IMR-90 (cell line): ENCODE data around the gene SIAH2. TPM values are rescaled to one million over a fixed set of nuclear protein-coding genes. Genes with fewer than 3 reads are reported as not detected.

ENCODE experiments used
- ATAC-seq: fragments of 200-7000 bp; cut with Tn5 transposase; 2 replicates; pipeline ENCODE4 v1.9.1; 2020; ENCODE audit warnings: low read depth, mild to moderate bottlenecking, moderate library complexity
- BruUV-seq: library from RNA; stranded (reverse); fragments of 400-500 nt; replicated peaks from 2 replicates; lab custom pipeline; 2021; lab: Mats Ljungman, UMichigan
- CTCF ChIA-PET: fragments of 300-600 bp; formaldehyde crosslinking; extraction: SDS; loops from one replicate; lab custom pipeline; 2021; ENCODE audit warnings: antibody characterized with exemption; lab: Yijun Ruan, JAX
- POLR2A ChIA-PET: fragments of 300-600 bp; sonication (Branson Sonifier 250); formaldehyde crosslinking; loops from one replicate; lab custom pipeline; 2022; ENCODE audit warnings: antibody characterized with exemption; ENCODE audit not compliant: unreplicated experiment; lab: Charles Lee
- DNase-seq: peaks from one replicate; pipeline ENCODE4 v3.0.0; 2013
- H2AFZ ChIP-seq: replicated peaks from 2 replicates; pipeline ENCODE3; 2013; ENCODE audit warnings: low read length, mild to moderate bottlenecking; ENCODE audit not compliant: poor library complexity
- H2AK5ac ChIP-seq: 2 replicates; pipeline ENCODE4 v1.6.1; 2013; ENCODE audit warnings: low read depth, low read length, inconsistent platforms
- H2AK9ac ChIP-seq: replicated peaks from 2 replicates; pipeline ENCODE3; 2013; ENCODE audit warnings: mild to moderate bottlenecking, low read depth, low read length, moderate library complexity; ENCODE audit not compliant: poor library complexity
- H2BK120ac ChIP-seq: 2 replicates; pipeline ENCODE4 v1.6.1; 2013; ENCODE audit warnings: low read depth, low read length, inconsistent platforms
- H2BK15ac ChIP-seq: 3 replicates; pipeline ENCODE4 v1.6.1; 2013; ENCODE audit warnings: low read depth, low read length, inconsistent platforms
- H2BK20ac ChIP-seq: 2 replicates; pipeline ENCODE4 v1.6.1; 2013; ENCODE audit warnings: low read depth, mild to moderate bottlenecking, inconsistent platforms, low read length, moderate library complexity
- H2BK5ac ChIP-seq: 2 replicates; pipeline ENCODE4 v1.6.1; 2013; ENCODE audit warnings: mild to moderate bottlenecking, low read depth, low read length, inconsistent platforms; ENCODE audit not compliant: poor library complexity, severe bottlenecking
- H3K14ac ChIP-seq: replicated peaks from 2 replicates; pipeline ENCODE4 v1.6.1; 2013; ENCODE audit warnings: low read depth, low read length, inconsistent platforms
- H3K18ac ChIP-seq: 2 replicates; pipeline ENCODE4 v1.6.1; 2013; ENCODE audit warnings: low read depth, low read length, control low read depth
- H3K23ac ChIP-seq: 2 replicates; pipeline ENCODE4 v1.6.1; 2013; ENCODE audit warnings: low read depth, low read length, inconsistent platforms
- H3K27ac ChIP-seq: 2 replicates; pipeline ENCODE4 v1.5.1; 2013; ENCODE audit warnings: mild to moderate bottlenecking, control low read depth, low read length; ENCODE audit not compliant: insufficient read depth
- H3K27me3 ChIP-seq: 2 replicates; pipeline ENCODE4 v1.6.1; 2013; ENCODE audit warnings: low read length; ENCODE audit not compliant: control insufficient read depth, insufficient read depth
- H3K36me3 ChIP-seq: 2 replicates; pipeline ENCODE4 v1.6.1; 2013; ENCODE audit warnings: low read length, mixed read lengths; ENCODE audit not compliant: control insufficient read depth, insufficient read depth
- H3K4ac ChIP-seq: 2 replicates; pipeline ENCODE4 v1.6.1; 2013; ENCODE audit warnings: low read depth, low read length, inconsistent platforms
- H3K4me1 ChIP-seq: 2 replicates; pipeline ENCODE4 v1.6.1; 2013; ENCODE audit warnings: low read length, mixed read lengths; ENCODE audit not compliant: control insufficient read depth, insufficient read depth
- H3K4me2 ChIP-seq: 2 replicates; pipeline ENCODE4 v1.6.1; 2013; ENCODE audit warnings: low read depth, mild to moderate bottlenecking, control low read depth, low read length, moderate library complexity
- H3K4me3 ChIP-seq: 2 replicates; pipeline ENCODE4 v1.5.1; 2013; ENCODE audit warnings: low read depth, mild to moderate bottlenecking, control low read depth, low read length, moderate library complexity; ENCODE audit not compliant: insufficient read depth
- H3K56ac ChIP-seq: 2 replicates; pipeline ENCODE4 v1.6.1; 2013; ENCODE audit warnings: low read length, inconsistent platforms; ENCODE audit not compliant: insufficient read depth; ENCODE audit errors: extremely low read depth
- H3K79me1 ChIP-seq, 2 experiments: 2 replicates each; pipeline ENCODE4 v1.6.1; 2013; ENCODE audit warnings: low read length in 2 of 2, inconsistent platforms in 1 of 2, low read depth in 1 of 2
- H3K9ac ChIP-seq: 2 replicates; pipeline ENCODE4 v1.6.1; 2013; ENCODE audit warnings: low read depth, low read length, control low read depth
- H3K9me1 ChIP-seq: 2 replicates; pipeline ENCODE4 v1.6.1; 2013; ENCODE audit warnings: low read length, inconsistent platforms; ENCODE audit not compliant: insufficient read depth
- H3K9me3 ChIP-seq: 2 replicates; pipeline ENCODE4 v1.6.1; 2013; ENCODE audit warnings: low read length; ENCODE audit not compliant: control insufficient read depth, insufficient read depth
- H4K20me1 ChIP-seq: 2 replicates; pipeline ENCODE4 v1.6.1; 2013; ENCODE audit warnings: low read length, inconsistent platforms; ENCODE audit not compliant: insufficient read depth
- H4K5ac ChIP-seq: 2 replicates; pipeline ENCODE4 v1.6.1; 2013; ENCODE audit warnings: mild to moderate bottlenecking, low read depth, low read length, control low read depth
- H4K8ac ChIP-seq, 2 experiments: 2 replicates each; pipeline ENCODE4 v1.6.1; 2013; ENCODE audit warnings: low read depth in 2 of 2, low read length in 2 of 2, control low read depth in 1 of 2, inconsistent platforms in 1 of 2
- H4K91ac ChIP-seq: 2 replicates; pipeline ENCODE4 v1.6.1; 2013; ENCODE audit warnings: low read depth, low read length, inconsistent platforms; ENCODE audit not compliant: insufficient read depth
- BHLHE40 ChIP-seq: fragments of 150-350 bp; IDR thresholded peaks from 2 replicates; pipeline ENCODE4 v1.6.1; 2016; ENCODE audit warnings: mild to moderate bottlenecking, low read depth, low read length
- CEBPB ChIP-seq: IDR thresholded peaks from 2 replicates; pipeline ENCODE4 v1.6.1; 2012; ENCODE audit warnings: low read depth, low read length, improper control_type of control experiment
- CHD1 ChIP-seq: IDR thresholded peaks from 2 replicates; pipeline ENCODE4 v1.6.1; 2012; ENCODE audit warnings: low read depth, low read length, improper control_type of control experiment
- CTCF ChIP-seq: conservative IDR thresholded peaks from 2 replicates; pipeline ENCODE4 v1.5.1; 2012; ENCODE audit warnings: mild to moderate bottlenecking, low read depth, low read length, improper control_type of control experiment
- ELK1 ChIP-seq: fragments of 150-350 bp; IDR thresholded peaks from 2 replicates; pipeline ENCODE4 v1.6.1; 2016; ENCODE audit warnings: low read depth, mild to moderate bottlenecking, low read length, moderate library complexity, borderline replicate concordance
- FOS ChIP-seq: fragments of 150-350 bp; IDR thresholded peaks from 2 replicates; pipeline ENCODE4 v1.6.1; 2016; ENCODE audit warnings: low read depth, low read length
- MAFK ChIP-seq: IDR thresholded peaks from 2 replicates; pipeline ENCODE4 v1.6.1; 2012; ENCODE audit warnings: low read depth, low read length, improper control_type of control experiment
- MAZ ChIP-seq: IDR thresholded peaks from 2 replicates; pipeline ENCODE4 v1.6.1; 2012; ENCODE audit warnings: low read depth, mild to moderate bottlenecking, low read length, improper control_type of control experiment, moderate library complexity, borderline replicate concordance
- MXI1 ChIP-seq: IDR thresholded peaks from 2 replicates; pipeline ENCODE4 v1.6.1; 2012; ENCODE audit warnings: low read depth, mild to moderate bottlenecking, low read length, moderate library complexity, borderline replicate concordance
- NFE2L2 ChIP-seq: fragments of 150-350 bp; IDR thresholded peaks from 2 replicates; pipeline ENCODE4 v1.6.1; 2016; ENCODE audit warnings: low read depth, mild to moderate bottlenecking, low read length
- POLR2A ChIP-seq: IDR thresholded peaks from 2 replicates; pipeline ENCODE4 v1.6.1; 2012; ENCODE audit warnings: mild to moderate bottlenecking, low read depth, low read length
- RAD21 ChIP-seq: IDR thresholded peaks from 2 replicates; pipeline ENCODE4 v1.6.1; 2012; ENCODE audit warnings: low read length, improper control_type of control experiment
- RCOR1 ChIP-seq: IDR thresholded peaks from 2 replicates; pipeline ENCODE4 v1.6.1; 2012; ENCODE audit warnings: mild to moderate bottlenecking, low read length, improper control_type of control experiment; ENCODE audit not compliant: insufficient replicate concordance
- RFX5 ChIP-seq: IDR thresholded peaks from 2 replicates; pipeline ENCODE4 v1.8.0; 2012; ENCODE audit warnings: low read depth, mild to moderate bottlenecking, low read length, moderate library complexity
- SMC3 ChIP-seq: fragments of 150-350 bp; IDR thresholded peaks from 2 replicates; pipeline ENCODE4 v1.6.1; 2016; ENCODE audit warnings: low read depth, mild to moderate bottlenecking, antibody characterized with exemption, low read length, moderate library complexity
- USF2 ChIP-seq: fragments of 150-350 bp; IDR thresholded peaks from 2 replicates; pipeline ENCODE4 v1.6.1; 2017; ENCODE audit warnings: mild to moderate bottlenecking, antibody characterized with exemption, low read length, low read depth
- WGBS, 2 experiments: methylation state at CpG; one replicate each; pipeline versions ENCODE4 v1.1.5 to v1.1.7; 2013; ENCODE audit warnings: missing lambda C conversion rate in 2 of 2; ENCODE audit not compliant: insufficient read length in 1 of 2; ENCODE audit errors: extremely low coverage in 2 of 2; 5-methylcytosine and 5-hydroxymethylcytosine counted together
- dilution Hi-C: fragments of 300-500 bp; cut with HindIII; formaldehyde crosslinking; loops from one replicate; pipeline ENCODE4 v1.14.3; 2018; ENCODE audit warnings: low sequenced_read_pairs; ENCODE audit not compliant: unreplicated experiment
- in situ Hi-C: fragments of 300-500 bp; cut with MboI; formaldehyde crosslinking; loops from 3 replicates; pipeline ENCODE4 v1.14.3; 2019; ENCODE audit warnings: low sequenced_read_pairs, inconsistent platforms, mixed read lengths
- intact Hi-C: fragments of 100-400 bp; cut with micrococcal nuclease; formaldehyde crosslinking; loops from 2 replicates; pipeline ENCODE4 v1.10.0; 2022
- polyA plus RNA-seq, 3 experiments: library from polyadenylated mRNA; depleted of rRNA; stranded (reverse); fragments of >200 nt; gene quantifications; 2 replicates each; pipeline ENCODE4 v1.2.3, GENCODE V29; 2012; ENCODE audit warnings: low replicate concordance in 1 of 3
- total RNA-seq: library from RNA; depleted of rRNA; stranded (reverse); fragments of >200 nt; gene quantifications from 2 replicates; pipeline ENCODE4 v1.2.3, GENCODE V29; 2012

The SIAH2 gene
- total and polyA plus RNA-seq, 2 of the 4 experiments (the other 2 are of a cell fraction): 24.7 to 61.8 TPM

DNA sequence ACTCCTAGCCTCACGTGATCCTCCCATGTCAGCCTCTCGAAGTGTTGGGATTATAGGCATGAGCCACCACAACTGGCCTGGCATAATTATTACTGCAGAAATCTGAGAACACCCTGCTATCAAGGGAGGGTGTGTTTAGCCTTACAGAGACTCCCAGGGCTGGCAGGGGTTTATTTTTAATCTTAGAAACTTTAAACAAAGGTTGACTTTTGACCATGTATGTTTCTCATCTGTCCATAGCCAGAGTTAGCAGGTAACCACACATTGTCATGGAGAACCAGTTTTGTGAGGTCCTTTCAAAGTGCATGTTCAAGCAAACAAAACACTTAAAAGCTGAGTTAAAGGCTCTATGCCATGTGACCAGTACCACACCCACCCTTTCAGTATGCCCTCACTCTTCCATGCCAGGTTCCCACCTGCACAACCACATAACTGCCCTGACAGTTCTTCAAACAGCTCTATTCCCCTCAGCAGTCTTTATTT, 11.1 kb downstream of the SIAH2 start:
- Histone ChIP-seq H3K9ac (no peak overlapping the region), H3K27me3 (no peaks in the 10 kb centered on the region), H3K4me3 (no peak overlapping the region), H2BK120ac (no peak overlapping the region), H3K36me3 (peaks cover 4% of the 10 kb centered on the region; the same call in 1 of the 2 replicates), H3K14ac (0 out of 2 replicates have a peak overlapping the region, but pooled peaks have one; percentile 0), H3K23ac (no peak overlapping the region), H4K20me1 (peaks cover 65% of the 10 kb centered on the region), H4K91ac (no peak overlapping the region), H3K79me1 (peaks cover 36 to 80% of the 10 kb centered on the region in 2 experiments), H3K56ac (no peak overlapping the region), H2AK5ac (no peak overlapping the region), H3K4me2 (peak overlapping the region; percentile 20; the same call in 1 of the 2 replicates), H4K5ac (no peak overlapping the region), H2BK5ac (no peak overlapping the region), H3K9me1 (peaks cover 14% of the 10 kb centered on the region; the same call in 1 of the 2 replicates), H3K27ac (0 out of 2 replicates have a peak overlapping the region, but pooled peaks have one; percentile 37), H3K18ac (no peak overlapping the region), H4K8ac (no peak overlapping the region), H3K9me3 (no peaks in the 10 kb centered on the region), H2BK20ac (no peak overlapping the region), H3K4me1 (peaks cover 13% of the 10 kb centered on the region), H2AFZ (no peak overlapping the region), H3K4ac (no peak overlapping the region), H2BK15ac (no peak overlapping the region), H2AK9ac (no peak overlapping the region)
- TF ChIP-seq CEBPB (no peak), RAD21 (no peak), POLR2A (no peak), ELK1 (no peak), MAZ (no peak), RFX5 (no peak), BHLHE40 (no peak), CTCF (no peak), RCOR1 (no peak), MAFK (no peak), NFE2L2 (no peak), SMC3 (no peak), CHD1 (no peak), MXI1 (no peak), USF2 (no peak), FOS (no peak)
- in situ Hi-C loops: no loop called here
- dilution Hi-C loops: no loop called here
- intact Hi-C loops: no loop called here
- ChIA-PET POLR2A (no interaction called here), CTCF (no interaction called here)
- BruUV-seq: no TSS peak
- WGBS, 2 experiments: no CpG with 5 or more reads among the region's 2 CpGs
- DNase-seq (no peak), ATAC-seq (peak; percentile 41)
